Thyroid gland (tissue), 4 donors: ENCODE data around the gene NLGN1.

ENCODE experiments used
- POLR2A ChIP-seq, 2 donors: fragments of 450-650 bp; IDR thresholded peaks; one replicate each; pipeline ENCODE4 v1.6.1; 2017; ENCODE audit warnings: antibody characterized with exemption in 2 of 2, mild to moderate bottlenecking in 2 of 2, moderate library complexity in 1 of 2
- TF ChIP-seq, protein P1 (sequence below), 6 experiments: fragments of 200-600 bp in 3 of 6; fragments of 450-650 bp in 3 of 6; sonication (generic) in 3 of 6; IDR thresholded peaks; one replicate each; pipeline ENCODE4 v1.5.1; 2016 to 2019; ENCODE audit warnings: antibody characterized with exemption in 6 of 6, mild to moderate bottlenecking in 2 of 6, inconsistent platforms in 1 of 6, moderate library complexity in 1 of 6

DNA sequence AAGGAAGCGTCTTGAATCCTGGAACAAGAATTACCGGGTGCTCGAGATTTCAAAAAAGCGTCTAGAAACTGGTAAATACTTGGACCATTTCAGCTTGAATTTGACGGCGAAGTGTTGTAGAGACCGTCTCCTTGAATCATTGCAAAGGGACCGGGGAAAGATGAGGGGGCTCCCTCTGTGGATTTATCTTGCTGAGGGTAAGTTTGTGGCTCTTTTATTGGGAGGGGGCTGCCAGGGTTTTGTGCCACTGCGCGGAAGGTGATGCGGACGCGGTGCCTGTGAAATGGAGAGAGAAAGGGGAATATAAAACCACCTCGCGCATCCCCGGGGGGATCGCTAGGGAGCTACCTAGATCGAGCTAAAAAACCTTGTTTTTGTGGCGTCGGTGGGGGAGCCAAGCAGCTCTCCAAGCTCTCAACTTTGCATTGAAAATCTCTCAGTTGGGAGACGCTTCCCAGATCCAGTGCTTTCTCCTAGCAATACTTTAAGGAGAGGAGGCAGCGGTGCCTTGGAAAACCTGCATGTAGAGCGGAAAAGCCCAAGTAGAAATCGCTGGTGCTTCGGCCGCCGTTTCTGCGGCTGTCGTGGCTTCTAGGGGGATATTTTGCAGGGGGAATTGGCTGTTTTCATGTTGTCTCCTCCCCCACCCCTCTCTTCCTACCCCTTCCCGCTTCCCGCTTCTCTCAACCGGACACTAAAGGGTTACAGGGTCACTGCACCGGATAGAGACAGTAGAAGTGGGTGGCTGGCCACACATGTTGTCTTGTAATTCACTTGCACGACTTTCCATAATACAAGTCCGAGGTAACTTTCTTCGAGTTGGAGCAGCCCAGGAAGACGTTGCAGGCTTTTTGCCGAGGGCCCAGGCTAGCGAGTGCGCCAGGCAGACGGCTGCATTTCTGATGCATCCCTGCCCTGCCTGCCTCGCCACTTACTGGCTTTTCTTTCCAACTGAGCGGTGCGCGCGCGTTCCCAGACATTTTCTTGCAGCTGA lies 187.6 kb downstream of the NLGN1 start:
- TF ChIP-seq, protein P1, sequence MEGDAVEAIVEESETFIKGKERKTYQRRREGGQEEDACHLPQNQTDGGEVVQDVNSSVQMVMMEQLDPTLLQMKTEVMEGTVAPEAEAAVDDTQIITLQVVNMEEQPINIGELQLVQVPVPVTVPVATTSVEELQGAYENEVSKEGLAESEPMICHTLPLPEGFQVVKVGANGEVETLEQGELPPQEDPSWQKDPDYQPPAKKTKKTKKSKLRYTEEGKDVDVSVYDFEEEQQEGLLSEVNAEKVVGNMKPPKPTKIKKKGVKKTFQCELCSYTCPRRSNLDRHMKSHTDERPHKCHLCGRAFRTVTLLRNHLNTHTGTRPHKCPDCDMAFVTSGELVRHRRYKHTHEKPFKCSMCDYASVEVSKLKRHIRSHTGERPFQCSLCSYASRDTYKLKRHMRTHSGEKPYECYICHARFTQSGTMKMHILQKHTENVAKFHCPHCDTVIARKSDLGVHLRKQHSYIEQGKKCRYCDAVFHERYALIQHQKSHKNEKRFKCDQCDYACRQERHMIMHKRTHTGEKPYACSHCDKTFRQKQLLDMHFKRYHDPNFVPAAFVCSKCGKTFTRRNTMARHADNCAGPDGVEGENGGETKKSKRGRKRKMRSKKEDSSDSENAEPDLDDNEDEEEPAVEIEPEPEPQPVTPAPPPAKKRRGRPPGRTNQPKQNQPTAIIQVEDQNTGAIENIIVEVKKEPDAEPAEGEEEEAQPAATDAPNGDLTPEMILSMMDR (IDR thresholded peaks at IDR 0.05), result no peak
- TF ChIP-seq POLR2A (IDR thresholded peaks at IDR 0.05), result no peak
